Fibroblast of villous mesenchyme (primary cell): Measurements from ENCODE around the gene MCC. TPM values are rescaled to one million over a fixed set of nuclear protein-coding genes. Genes with fewer than 3 reads are reported as not detected.

ENCODE experiments used
- DNase-seq: peaks from one replicate; pipeline ENCODE4 v3.0.0-alpha.2; 2010; ENCODE audit warnings: low read depth
- H3K4me3 ChIP-seq: 2 replicates; pipeline ENCODE4 v1.5.1; 2011; ENCODE audit warnings: low read depth, mild to moderate bottlenecking, low read length
- total RNA-seq: library from RNA; depleted of rRNA; stranded (reverse); fragments of >200 nt; gene quantifications from 2 replicates; pipeline ENCODE4 v1.2.3, GENCODE V29; 2012
- TF ChIP-seq, protein P1 (sequence below): IDR thresholded peaks from 2 replicates; pipeline ENCODE4 v1.5.1; 2012; ENCODE audit warnings: low read depth, mild to moderate bottlenecking, low read length; ENCODE audit not compliant: insufficient read depth

Gene MCC
- total RNA-seq, 1 donor, result 37.6 TPM

GRCh38 chr5:113188436-113188835, 299.8 kb downstream of the MCC start:
- DNase-seq, result no peak
- TF ChIP-seq, protein P1, sequence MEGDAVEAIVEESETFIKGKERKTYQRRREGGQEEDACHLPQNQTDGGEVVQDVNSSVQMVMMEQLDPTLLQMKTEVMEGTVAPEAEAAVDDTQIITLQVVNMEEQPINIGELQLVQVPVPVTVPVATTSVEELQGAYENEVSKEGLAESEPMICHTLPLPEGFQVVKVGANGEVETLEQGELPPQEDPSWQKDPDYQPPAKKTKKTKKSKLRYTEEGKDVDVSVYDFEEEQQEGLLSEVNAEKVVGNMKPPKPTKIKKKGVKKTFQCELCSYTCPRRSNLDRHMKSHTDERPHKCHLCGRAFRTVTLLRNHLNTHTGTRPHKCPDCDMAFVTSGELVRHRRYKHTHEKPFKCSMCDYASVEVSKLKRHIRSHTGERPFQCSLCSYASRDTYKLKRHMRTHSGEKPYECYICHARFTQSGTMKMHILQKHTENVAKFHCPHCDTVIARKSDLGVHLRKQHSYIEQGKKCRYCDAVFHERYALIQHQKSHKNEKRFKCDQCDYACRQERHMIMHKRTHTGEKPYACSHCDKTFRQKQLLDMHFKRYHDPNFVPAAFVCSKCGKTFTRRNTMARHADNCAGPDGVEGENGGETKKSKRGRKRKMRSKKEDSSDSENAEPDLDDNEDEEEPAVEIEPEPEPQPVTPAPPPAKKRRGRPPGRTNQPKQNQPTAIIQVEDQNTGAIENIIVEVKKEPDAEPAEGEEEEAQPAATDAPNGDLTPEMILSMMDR, result no peak
- no peak overlapping the region for H3K4me3 ChIP-seq

DNA sequence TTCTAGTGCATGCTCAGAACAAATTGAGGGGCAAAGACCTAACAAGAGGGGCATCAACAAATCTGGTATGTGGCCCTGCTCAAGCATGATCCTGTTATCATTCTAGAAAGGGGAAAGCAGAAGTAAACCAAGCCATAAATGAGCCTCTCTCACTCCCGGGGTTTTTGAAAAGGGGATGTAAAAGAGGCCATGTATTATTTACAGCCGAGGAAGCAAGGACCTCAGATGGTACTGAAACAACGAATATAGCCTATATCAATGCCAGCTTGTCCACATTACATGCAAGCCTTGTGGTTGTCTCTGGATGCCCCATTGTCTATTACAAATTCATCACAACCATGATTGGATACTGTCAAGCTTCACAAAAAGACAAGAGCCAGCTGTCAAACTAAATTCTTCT, 300.3 kb downstream of the MCC start:
- H3K4me3 ChIP-seq, result no peak overlapping the region
- TF ChIP-seq, protein P1, result no peak
- no peak for DNase-seq

DNA sequence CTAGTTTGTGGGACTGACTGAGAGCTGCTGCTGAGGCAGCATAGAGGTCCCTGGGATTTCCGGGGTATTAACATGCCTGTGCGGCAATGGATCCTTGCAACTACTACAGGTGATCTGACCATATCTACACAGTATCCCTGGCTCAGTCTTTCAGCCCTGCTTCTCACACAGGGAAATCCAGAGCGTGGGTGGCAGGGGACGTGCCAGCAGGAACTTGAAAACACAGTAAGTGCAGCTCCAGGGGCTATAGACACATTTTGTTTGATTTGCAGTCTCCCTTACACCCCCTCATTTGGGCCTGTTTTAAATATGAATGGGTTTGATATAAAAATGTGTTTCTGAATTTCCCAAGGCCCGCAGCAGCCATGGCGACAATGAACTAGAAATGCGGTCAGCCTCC, 302.2 kb downstream of the MCC start:
- TF ChIP-seq, protein P1, result no peak
- no peak overlapping the region for H3K4me3 ChIP-seq
- no peak for DNase-seq

DNA sequence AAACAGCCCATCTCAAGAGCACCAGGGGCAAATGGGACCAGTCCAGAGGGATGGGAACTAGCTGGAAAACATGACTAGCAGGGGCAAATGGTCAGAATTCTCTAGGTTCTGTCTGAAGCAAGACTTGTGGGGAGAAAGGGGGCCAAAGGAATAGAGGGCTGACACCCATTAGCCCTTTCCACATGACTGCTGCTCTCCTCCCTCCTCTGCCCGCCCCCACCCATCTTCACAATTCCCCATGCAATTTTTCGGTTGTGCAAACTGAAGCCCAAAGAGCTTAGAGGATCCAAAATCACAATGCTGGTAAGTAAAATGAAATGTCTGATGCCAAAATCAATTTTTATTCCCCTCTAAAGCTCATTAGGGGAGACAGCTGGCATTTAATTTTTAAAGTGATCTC, 304.6 kb downstream of the MCC start:
- TF ChIP-seq, protein P1, result no peak
- no peak overlapping the region for H3K4me3 ChIP-seq
- no peak for DNase-seq

DNA sequence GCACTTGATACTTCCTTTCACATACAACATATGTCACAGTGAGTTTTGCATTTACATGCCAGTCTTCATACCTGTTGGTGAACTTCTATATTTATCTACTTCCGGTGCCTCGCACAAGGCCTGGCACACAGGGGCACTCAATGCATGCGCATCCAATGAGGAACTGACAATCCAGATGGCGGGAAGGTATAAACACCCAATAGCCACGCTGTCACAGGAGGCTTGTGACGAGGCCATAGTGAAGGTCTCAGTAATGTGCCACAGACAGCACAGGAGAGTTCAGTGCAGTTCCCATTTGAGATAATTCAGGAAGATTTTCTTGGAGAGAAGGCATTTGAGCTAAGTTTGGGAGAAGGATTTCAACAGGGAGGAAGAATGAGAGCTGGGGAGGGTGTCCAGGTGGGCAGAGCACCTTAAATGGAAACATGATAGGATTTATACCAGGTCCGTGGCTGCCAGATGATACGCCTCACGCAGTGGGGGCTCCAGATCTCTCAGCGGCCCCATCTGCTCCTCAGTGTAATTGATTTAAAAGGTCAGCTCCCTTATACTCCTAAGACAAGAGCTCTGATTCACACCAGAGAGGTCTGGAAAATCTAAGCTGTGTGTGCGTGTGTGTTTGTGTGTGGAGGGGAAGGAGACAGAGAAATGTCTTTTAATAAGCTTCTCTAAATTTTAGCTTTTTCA, 305.5 kb downstream of the MCC start:
- TF ChIP-seq, protein P1, result no peak
- no peak overlapping the region for H3K4me3 ChIP-seq
- DNase-seq, result no peak

GRCh38 chr5:113181853-113182490, 306.3 kb downstream of the MCC start:
- TF ChIP-seq, protein P1, result no peak
- DNase-seq, result no peak
- H3K4me3 ChIP-seq, result no peak overlapping the region

DNA sequence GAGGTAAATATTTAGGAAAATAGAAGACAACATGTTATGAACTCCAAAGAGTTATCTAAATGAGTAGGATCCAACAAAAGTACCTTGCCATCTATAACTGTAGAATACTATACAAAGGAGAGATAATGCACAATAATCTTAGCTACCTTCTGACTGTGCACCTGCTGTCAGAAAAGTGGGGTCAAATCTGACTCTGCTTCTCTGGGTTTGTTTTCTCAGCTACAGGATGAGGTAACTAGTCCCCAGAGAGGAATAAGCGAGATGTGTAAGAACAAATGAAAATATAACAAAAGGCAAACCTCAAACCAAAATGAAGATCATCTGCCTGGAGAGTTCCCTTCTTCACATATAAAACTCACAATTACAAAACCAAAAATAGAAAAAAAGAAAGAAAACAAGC, 306.8 kb downstream of the MCC start:
- no peak for DNase-seq
- TF ChIP-seq, protein P1, result no peak
- H3K4me3 ChIP-seq, result no peak overlapping the region
